Measurements from ENCODE around the gene ZNF878. TPM values are rescaled to one million over a fixed set of nuclear protein-coding genes. Genes with fewer than 3 reads are reported as not detected.

The ZNF878 gene
- total RNA-seq, 2 experiments from 2014 or later = 0.38 to 0.49 TPM

DNA sequence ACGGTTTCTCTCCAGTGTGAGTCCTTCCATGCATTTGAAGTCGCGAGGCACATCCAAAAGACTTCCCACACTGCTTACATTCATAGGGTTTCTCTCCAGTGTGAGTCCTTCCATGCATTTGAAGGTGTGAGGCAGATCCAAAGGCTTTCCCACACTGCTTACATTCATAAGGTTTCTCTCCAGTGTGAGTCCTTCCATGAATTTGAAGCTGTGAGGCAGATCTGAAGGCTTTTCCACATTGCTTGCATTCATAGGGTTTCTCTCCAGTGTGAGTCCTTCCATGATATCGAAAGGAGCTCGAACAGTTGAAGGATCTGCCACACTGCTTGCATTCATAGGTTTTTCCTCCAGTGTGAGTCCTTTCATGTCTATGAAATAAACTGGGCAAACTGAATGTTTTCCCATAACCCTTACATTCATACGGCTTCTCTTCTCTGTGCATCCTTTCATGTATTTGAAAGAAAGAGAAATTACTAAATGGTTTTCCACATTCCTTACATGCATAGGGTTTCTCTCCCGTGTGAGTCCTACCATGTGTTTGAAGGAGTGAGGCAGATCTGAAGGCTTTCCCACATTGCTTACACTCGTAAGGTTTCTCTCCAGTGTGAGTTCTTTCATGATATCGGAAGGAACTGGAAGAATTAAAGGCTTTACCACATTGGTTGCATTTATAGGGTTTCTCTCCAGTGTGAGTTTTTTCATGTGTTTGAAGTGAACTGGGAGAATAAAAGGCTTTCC, 37.6 kb downstream of the ZNF878 start:
- H3K4me1 Mint-ChIP-seq (ENCODE audit: low read depth) = no peaks in the 10 kb centered on the region
- DNase-seq = no peak
- CTCF ChIA-PET = interaction anchor here (0.7 kb wide), 1 partner anchor 149 kb away, joined by 3 read pairs; no protein-coding TSS in a partner anchor
- intact Hi-C loops (cut with micrococcal nuclease) = no loop called here
- H3K36me3 Mint-ChIP-seq (ENCODE audit: low read depth) = peaks cover 72% of the 10 kb centered on the region
- H3K9me3 Mint-ChIP-seq = peaks cover 49% of the 10 kb centered on the region
- H3K4me3 Mint-ChIP-seq = no peak overlapping the region
- no peak overlapping the region for H3K27ac Mint-ChIP-seq
- H3K27me3 Mint-ChIP-seq (ENCODE audit: low read depth) = no peaks in the 10 kb centered on the region

DNA sequence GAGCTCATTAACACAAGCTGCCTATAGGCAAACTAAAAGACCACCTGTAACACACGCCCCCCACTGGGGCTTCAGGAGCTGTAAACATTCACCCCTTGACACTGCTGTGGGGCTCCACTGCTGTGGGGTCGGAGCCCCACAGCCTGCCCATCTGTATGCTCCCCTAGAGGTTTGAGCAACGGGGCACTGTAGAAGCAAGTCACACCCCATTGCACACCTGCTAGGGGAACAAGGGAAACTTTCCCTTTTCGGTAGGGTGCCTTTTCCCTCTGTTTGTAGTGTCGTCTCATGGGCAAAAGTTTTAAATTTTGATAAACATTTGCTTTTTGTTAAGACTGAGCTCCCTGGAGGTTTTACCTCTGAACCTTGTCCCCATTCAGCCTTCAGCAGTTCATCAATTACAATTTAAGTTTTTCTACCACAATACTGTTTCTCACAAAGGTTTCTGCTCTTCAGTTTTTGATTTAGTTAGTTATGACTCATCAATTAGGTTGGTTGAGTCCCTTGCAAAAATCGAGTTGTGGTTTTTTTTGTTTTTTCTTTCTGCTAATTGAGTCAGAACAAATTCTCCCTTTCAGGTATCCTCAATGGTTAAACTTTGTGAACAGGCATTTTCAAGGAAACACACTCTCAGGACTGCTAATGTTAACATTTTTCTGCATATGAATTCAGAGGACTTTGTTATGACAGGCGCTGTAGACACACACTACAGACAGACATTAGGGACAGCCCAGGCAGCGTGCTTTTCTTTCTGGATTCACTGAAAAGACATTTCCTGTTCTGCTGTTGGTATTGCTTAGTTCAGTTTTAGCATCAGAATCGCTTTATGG, 52.4 kb downstream of the ZNF878 start:
- H3K4me1 Mint-ChIP-seq (ENCODE audit: low read depth) = peaks cover 19% of the 10 kb centered on the region
- CTCF ChIA-PET = interaction anchor here (0.7 to 3.1 kb wide), 2 partner anchors 11 to 116 kb away, joined by 3 to 17 read pairs; no protein-coding TSS in a partner anchor
- intact Hi-C loops (cut with micrococcal nuclease) = loop anchor here (1.0 to 5.0 kb wide), 6 partner anchors 12 to 112 kb away; partner anchors contain the start of gene ZNF878
- H3K27me3 Mint-ChIP-seq (ENCODE audit: low read depth) = no peaks in the 10 kb centered on the region
- peak overlapping the region; percentile 78 for H3K27ac Mint-ChIP-seq
- DNase-seq = peak; percentile 70
- H3K4me3 Mint-ChIP-seq = no peak overlapping the region
- H3K36me3 Mint-ChIP-seq (ENCODE audit: low read depth) = peaks cover 49% of the 10 kb centered on the region
- no peaks in the 10 kb centered on the region for H3K9me3 Mint-ChIP-seq

- CTCF ChIA-PET = interaction anchor here (1.0 to 2.0 kb wide), 2 partner anchors 115 to 198 kb away, joined by 4 to 6 read pairs; partner anchors contain the start of gene ZNF491
- intact Hi-C loops (cut with micrococcal nuclease) = no loop called here
- no peak for DNase-seq
- H3K36me3 Mint-ChIP-seq (ENCODE audit: low read depth) = peaks cover 28% of the 10 kb centered on the region
- no peak overlapping the region for H3K27ac Mint-ChIP-seq
- no peaks in the 10 kb centered on the region for H3K27me3 Mint-ChIP-seq (ENCODE audit: low read depth)
- H3K4me1 Mint-ChIP-seq (ENCODE audit: low read depth) = peaks cover 33% of the 10 kb centered on the region
- H3K9me3 Mint-ChIP-seq = no peaks in the 10 kb centered on the region
- H3K4me3 Mint-ChIP-seq = no peak overlapping the region
Observed at GRCh38 chr19:11995174-11995573, 57.6 kb downstream of the ZNF878 start.

Other genes with a start within 250 kb of the ZNF878 start
- gene ZNF440, start 238.7 kb downstream of the ZNF878 start, total RNA-seq = 1 to 10 TPM; 3.6 to 4.8 TPM
- gene ZNF439, start 204.2 kb downstream of the ZNF878 start, total RNA-seq = 1 to 10 TPM; 3.6 to 4.4 TPM
- gene ZNF69, start 165.2 kb downstream of the ZNF878 start, total RNA-seq = under 1 TPM; 0.79 to 0.95 TPM
- 10 to 100 TPM; 12.3 to 12.4 TPM for gene ZNF700, start 127.9 kb downstream of the ZNF878 start, total RNA-seq
- gene ZNF763, start 87.9 kb downstream of the ZNF878 start, total RNA-seq = under 1 TPM; 0.50 to 0.54 TPM
- under 1 TPM; 0.52 TPM for gene ZNF433, start 17.3 kb downstream of the ZNF878 start, total RNA-seq
- gene ZNF844, start 11.8 kb upstream of the ZNF878 start, total RNA-seq = 1 to 10 TPM; 1.6 TPM
- 1 to 10 TPM; 2.1 to 3.1 TPM for gene ZNF20, start 87.4 kb upstream of the ZNF878 start, total RNA-seq
- 1 to 10 TPM; 2.8 to 3.5 TPM for gene ZNF625, start 103.8 kb upstream of the ZNF878 start, total RNA-seq
- gene ZNF136, start 110.1 kb upstream of the ZNF878 start, total RNA-seq = 10 to 100 TPM in 1 of 2 experiments, 1 to 10 TPM in 1; 8.4 to 11.6 TPM
- 1 to 10 TPM; 5.9 to 6.3 TPM for gene ZNF44, start 241.9 kb upstream of the ZNF878 start, total RNA-seq

Data from activated naive CD4-positive, alpha-beta T cell treated with anti-CD3 and anti-CD28 coated beads for 36 hours (primary cell).